K562 (cell line): ENCODE data around the gene FAM117A. TPM values are rescaled to one million over a fixed set of nuclear protein-coding genes. Genes with fewer than 3 reads are reported as not detected.

Source experiments
- ATAC-seq: fragments of 200-7000 bp; cut with Tn5 transposase; 3 replicates; pipeline ENCODE4 v1.9.1; 2020; ENCODE audit warnings: moderate library complexity
- BruUV-seq: library from RNA; stranded (reverse); fragments of 400-500 nt; replicated peaks from 2 replicates; lab custom pipeline; 2021; lab: Mats Ljungman, UMichigan
- CTCF ChIA-PET: fragments of 300-600 bp; formaldehyde crosslinking; extraction: SDS; loops from one replicate; lab custom pipeline; 2021; ENCODE audit warnings: low intra/inter-chr PET ratio; lab: Yijun Ruan, JAX
- POLR2A ChIA-PET: fragments of 300-600, 350-650 bp; sonication (Branson Sonifier 250); formaldehyde crosslinking; extraction: SDS; loops from one replicate; lab custom pipeline; 2021; ENCODE audit warnings: antibody characterized with exemption, inconsistent platforms; lab: Yijun Ruan, JAX
- DNase-seq, 4 experiments: peaks; one replicate each; pipeline versions ENCODE4 v3.0.0 to v3.0.0-alpha.2; 2011 to 2018; ENCODE audit warnings: low spot score in 3 of 4, mixed read lengths in 3 of 4; ENCODE audit errors: extremely low read depth in 1 of 4
- FAIRE-seq: peaks from 2 replicates; lab custom pipeline; 2011; peaks lifted over from hg19 to GRCh38; lab: Jason Lieb, UNC
- H2AFZ ChIP-seq: 2 replicates; pipeline ENCODE4 v1.6.0; 2011; ENCODE audit warnings: low read depth, low read length, control low read depth, inconsistent platforms
- H3K27ac ChIP-seq: fragments of 200-600 bp; 3 replicates; pipeline ENCODE4 v1.8.0; 2011; ENCODE audit warnings: low read depth, mild to moderate bottlenecking, control low read depth, inconsistent platforms, low read length, moderate library complexity, mixed read lengths; ENCODE audit errors: extremely low read depth
- H3K27me3 ChIP-seq, 2 experiments: fragments of 300-600 bp in 1 of 2; 2 replicates in 1 of 2; 3 replicates in 1 of 2; pipeline versions ENCODE4 v1.6.0 to v1.8.0; 2011; ENCODE audit warnings: inconsistent platforms in 2 of 2, low read length in 2 of 2, mild to moderate bottlenecking in 1 of 2, mixed read lengths in 1 of 2, moderate library complexity in 1 of 2; ENCODE audit not compliant: control insufficient read depth in 2 of 2, insufficient read depth in 2 of 2
- H3K36me3 ChIP-seq: fragments of 300-600 bp; 3 replicates; pipeline ENCODE4 v1.8.0; 2011; ENCODE audit warnings: mild to moderate bottlenecking, low read length, inconsistent platforms; ENCODE audit not compliant: control insufficient read depth, insufficient read depth
- H3K4me1 ChIP-seq, 2 experiments: fragments of 200-600 bp in 1 of 2; replicated peaks in 1 of 2; 2 replicates in 1 of 2; 3 replicates in 1 of 2; pipeline versions ENCODE4 v1.5.1 to v1.8.0; 2011; ENCODE audit warnings: inconsistent platforms in 2 of 2, low read length in 2 of 2, mild to moderate bottlenecking in 1 of 2, mixed read lengths in 1 of 2, moderate library complexity in 1 of 2; ENCODE audit not compliant: control insufficient read depth in 2 of 2, insufficient read depth in 2 of 2
- H3K4me2 ChIP-seq: 2 replicates; pipeline ENCODE4 v1.6.1; 2011; ENCODE audit warnings: low read length, control low read depth, inconsistent platforms, mixed read lengths; ENCODE audit not compliant: insufficient read depth
- H3K4me3 ChIP-seq: fragments of 200-600 bp; sonication (generic), shearing (Covaris generic); 2 replicates; pipeline ENCODE4 v1.5.1; 2016; ENCODE audit warnings: control low read depth, inconsistent platforms
- H3K79me2 ChIP-seq: fragments of 200-600 bp; 3 replicates; pipeline ENCODE4 v1.8.0; 2011; ENCODE audit warnings: low read length, inconsistent platforms; ENCODE audit not compliant: control insufficient read depth, insufficient read depth
- H3K9ac ChIP-seq, 2 experiments: 2 replicates each; pipeline versions ENCODE4 v1.6.0 to v1.6.1; 2011; ENCODE audit warnings: low read depth in 2 of 2, low read length in 2 of 2, control low read depth in 1 of 2, inconsistent platforms in 1 of 2, mild to moderate bottlenecking in 1 of 2, mixed read lengths in 1 of 2; ENCODE audit not compliant: insufficient read depth in 1 of 2
- H3K9me1 ChIP-seq: one replicate; pipeline ENCODE4 v1.6.0; 2011; ENCODE audit warnings: inconsistent platforms, mild to moderate bottlenecking, low read length, moderate library complexity; ENCODE audit not compliant: control insufficient read depth, insufficient read depth
- H3K9me3 ChIP-seq: replicated peaks from 2 replicates; pipeline ENCODE4 v1.5.1; 2011; ENCODE audit warnings: low read depth, low read length, inconsistent platforms; ENCODE audit not compliant: control insufficient read depth, insufficient read depth
- H4K20me1 ChIP-seq: replicated peaks from 2 replicates; pipeline ENCODE4 v1.6.1; 2011; ENCODE audit warnings: low read length, inconsistent platforms, mixed read lengths; ENCODE audit not compliant: control insufficient read depth, insufficient read depth
- CBX2 ChIP-seq: fragments of 200-600 bp; sonication (generic); IDR thresholded peaks from one replicate; pipeline ENCODE4 v1.6.1; 2012; ENCODE audit warnings: mild to moderate bottlenecking, low read length, inconsistent platforms; ENCODE audit not compliant: insufficient read depth, poor library complexity, severe bottlenecking
- JUN ChIP-seq, 2 experiments: sonication (generic) in 1 of 2; formaldehyde crosslinking in 1 of 2; IDR thresholded peaks; 2 replicates each; pipeline versions ENCODE4 v1.6.1 to v1.8.0; 2012 to 2022; ENCODE audit warnings: borderline replicate concordance in 2 of 2, mild to moderate bottlenecking in 2 of 2, improper control_type of control experiment in 1 of 2, low read depth in 1 of 2, low read length in 1 of 2, missing genetic modification reagents in 1 of 2
- MEF2A ChIP-seq: IDR thresholded peaks from 2 replicates; pipeline ENCODE4 v1.6.1; 2011; ENCODE audit warnings: low read depth, mild to moderate bottlenecking, low read length, moderate library complexity; ENCODE audit not compliant: control insufficient read depth
- PHB ChIP-seq: fragments of 250-450 bp; sonication (Bioruptor Pico); IDR thresholded peaks from 2 replicates; pipeline ENCODE4 v1.5.0; 2021
- PRPF4 ChIP-seq: fragments of 200-400 bp; formaldehyde crosslinking; IDR thresholded peaks from one replicate; pipeline ENCODE4 v1.6.1; 2017; ENCODE audit warnings: low read length, low read depth, mild to moderate bottlenecking; ENCODE audit not compliant: insufficient read depth, poor library complexity, severe bottlenecking
- RBBP5 ChIP-seq: fragments of 200-600 bp; sonication (generic); IDR thresholded peaks from 2 replicates; pipeline ENCODE4 v1.6.1; 2012; ENCODE audit warnings: borderline replicate concordance, mild to moderate bottlenecking, low read length, control low read depth, inconsistent platforms; ENCODE audit not compliant: insufficient read depth, poor library complexity, severe bottlenecking
- STAT5B ChIP-seq: fragments of 250-450 bp; sonication (Bioruptor Pico); IDR thresholded peaks from 2 replicates; pipeline ENCODE4 v1.8.0; 2021; ENCODE audit warnings: mild to moderate bottlenecking, inconsistent platforms
- TSC22D4 ChIP-seq: fragments of 450-650 bp; IDR thresholded peaks from 2 replicates; pipeline ENCODE4 v1.6.1; 2016; ENCODE audit warnings: missing genetic modification characterization, missing biosample characterization, control low read depth
- ZNF184 ChIP-seq: sonication (generic); formaldehyde crosslinking; IDR thresholded peaks from 2 replicates; pipeline ENCODE4 v1.5.0; 2020; ENCODE audit warnings: missing genetic modification reagents
- ZNF696 ChIP-seq: fragments of 250-450 bp; sonication (Bioruptor Pico); conservative IDR thresholded peaks from 2 replicates; pipeline ENCODE4 v1.4.0; 2020; ENCODE audit warnings: mild to moderate bottlenecking, moderate library complexity
- ZNF780A ChIP-seq: fragments of 250-450 bp; sonication (Bioruptor Pico); IDR thresholded peaks from 2 replicates; pipeline ENCODE4 v1.5.0; 2021; ENCODE audit warnings: mild to moderate bottlenecking
- WGBS: fragments of 100-300 bp; shearing (Covaris generic); methylation state at CpG from one replicate; pipeline ENCODE4 v1.1.6; 2016; ENCODE audit warnings: low coverage, mixed read lengths; ENCODE audit not compliant: insufficient coverage; ENCODE audit errors: missing lambda C conversion rate; 5-methylcytosine and 5-hydroxymethylcytosine counted together
- in situ Hi-C: fragments of 300-500 bp; cut with MboI; formaldehyde crosslinking; loops from 4 replicates; pipeline ENCODE4 v1.15.0; 2018; ENCODE audit warnings: inconsistent platforms, mixed read lengths
- intact Hi-C: fragments of 100-400 bp; cut with micrococcal nuclease; formaldehyde crosslinking; loops from 2 replicates; pipeline ENCODE4 v1.14.2; 2022
- polyA plus RNA-seq, 8 experiments: library from polyadenylated mRNA; depleted of rRNA in 4 of 8; stranded (reverse) in 5 of 8; unstranded in 3 of 8; fragments of >200 nt; fragmentation: Nextera tagmentation in 2 of 8; fragmentation: Illumina TruSeq in 1 of 8; extraction: Ambion mirVana in 2 of 8; extraction: Trizol in 1 of 8; gene quantifications; 2 replicates each; pipeline versions ENCODE4 v1.2.1 to v1.2.3, GENCODE V29; 2011 to 2014; ENCODE audit warnings: inconsistent platforms in 1 of 8, missing spikeins in 1 of 8
- total RNA-seq, 7 experiments: library from RNA; depleted of rRNA in 6 of 7; stranded (reverse); fragments of >200 nt in 6 of 7; fragmentation: Illumina TruSeq in 2 of 7; extraction: Trizol in 2 of 7; gene quantifications; 2 replicates each; pipeline versions ENCODE4 v1.2.1 to v1.2.3, GENCODE V29; 2011 to 2021; ENCODE audit warnings: low replicate concordance in 1 of 7
- TF ChIP-seq, protein P1 (sequence below): sonication (generic); formaldehyde crosslinking; IDR thresholded peaks from 2 replicates; pipeline ENCODE4 v1.8.0; 2022; ENCODE audit warnings: missing genetic modification reagents, mild to moderate bottlenecking, borderline replicate concordance
- TF ChIP-seq, protein P2 (sequence below): fragments of 250-450 bp; sonication (Bioruptor Pico); IDR thresholded peaks from 2 replicates; pipeline ENCODE4 v1.8.0; 2022; ENCODE audit warnings: moderate library complexity, mild to moderate bottlenecking, inconsistent platforms

FAM117A gene
- total and polyA plus RNA-seq, 9 of the 15 experiments (the other 6 are each of a cell fraction or from before 2014, with no cell fraction given): 3.1 to 79.7 (median 36.6) TPM

DNA sequence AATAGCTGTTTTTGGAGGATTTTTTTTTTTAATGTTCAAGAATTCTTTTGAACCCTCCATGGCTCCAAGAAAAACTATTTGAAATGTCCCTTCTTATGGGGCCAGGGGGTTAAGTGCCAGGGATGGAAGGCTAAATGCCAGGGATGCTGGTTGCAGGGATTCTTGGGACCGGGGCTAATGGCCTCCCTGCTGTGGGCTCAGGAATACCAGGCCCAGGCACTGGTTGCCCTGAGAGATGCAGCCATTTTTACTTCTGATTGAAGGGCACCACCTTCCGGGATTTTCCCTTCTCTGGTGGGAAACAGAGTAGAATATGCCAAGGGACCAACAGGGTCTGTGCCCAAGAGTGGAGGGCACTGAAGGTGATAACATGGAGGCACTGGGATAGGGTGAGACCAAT, 13.6 kb upstream of the FAM117A start:
- H3K9ac ChIP-seq: no peak overlapping the region
- H3K4me3 ChIP-seq: no peak overlapping the region
- H3K4me1 ChIP-seq: peaks cover 5 to 12% of the 10 kb centered on the region in 2 experiments; a peak in 3 of 5 replicates
- H3K27me3 ChIP-seq: no peaks in the 10 kb centered on the region
- H3K4me2 ChIP-seq: no peak overlapping the region
- H2AFZ ChIP-seq: no peak overlapping the region
- no peaks in the 10 kb centered on the region for H3K9me1 ChIP-seq
- BruUV-seq: no TSS peak
- POLR2A ChIA-PET: interaction anchor here (0.7 to 2.3 kb wide), 3 partner anchors 11 to 1028 kb away, joined by 4 to 19 read pairs (median 9); partner anchors contain the start of genes FAM117A and KAT7
- no peak overlapping the region for H3K27ac ChIP-seq
- 24% methylated on average over 2 of the region's 2 CpGs for WGBS
- ATAC-seq (no peak), FAIRE-seq (no peak), DNase-seq (no peak)
- CTCF ChIA-PET: no interaction called here
- intact Hi-C loops (no loop called here), in situ Hi-C loops (no loop called here)
- H3K9me3 ChIP-seq: no peaks in the 10 kb centered on the region
- no peak for TF ChIP-seq ZNF696 (CRISPR knock-in tag)
- no peak for TF ChIP-seq PHB (CRISPR knock-in tag)
- TF ChIP-seq TSC22D4: no peak
- no peak for TF ChIP-seq JUN (IDR thresholded peaks at IDR 0.05; ENCODE audit: borderline replicate concordance, low read depth, low read length)
- TF ChIP-seq JUN (CRISPR knock-in tag; IDR thresholded peaks at IDR 0.05; ENCODE audit: borderline replicate concordance): no peak
- TF ChIP-seq MEF2A: no peak
- TF ChIP-seq CBX2: no peak
- no peak for TF ChIP-seq ZNF184 (CRISPR knock-in tag)
- no peak for TF ChIP-seq STAT5B (CRISPR knock-in tag)
- TF ChIP-seq ZNF780A (CRISPR knock-in tag): no peak
- TF ChIP-seq, protein P1, sequence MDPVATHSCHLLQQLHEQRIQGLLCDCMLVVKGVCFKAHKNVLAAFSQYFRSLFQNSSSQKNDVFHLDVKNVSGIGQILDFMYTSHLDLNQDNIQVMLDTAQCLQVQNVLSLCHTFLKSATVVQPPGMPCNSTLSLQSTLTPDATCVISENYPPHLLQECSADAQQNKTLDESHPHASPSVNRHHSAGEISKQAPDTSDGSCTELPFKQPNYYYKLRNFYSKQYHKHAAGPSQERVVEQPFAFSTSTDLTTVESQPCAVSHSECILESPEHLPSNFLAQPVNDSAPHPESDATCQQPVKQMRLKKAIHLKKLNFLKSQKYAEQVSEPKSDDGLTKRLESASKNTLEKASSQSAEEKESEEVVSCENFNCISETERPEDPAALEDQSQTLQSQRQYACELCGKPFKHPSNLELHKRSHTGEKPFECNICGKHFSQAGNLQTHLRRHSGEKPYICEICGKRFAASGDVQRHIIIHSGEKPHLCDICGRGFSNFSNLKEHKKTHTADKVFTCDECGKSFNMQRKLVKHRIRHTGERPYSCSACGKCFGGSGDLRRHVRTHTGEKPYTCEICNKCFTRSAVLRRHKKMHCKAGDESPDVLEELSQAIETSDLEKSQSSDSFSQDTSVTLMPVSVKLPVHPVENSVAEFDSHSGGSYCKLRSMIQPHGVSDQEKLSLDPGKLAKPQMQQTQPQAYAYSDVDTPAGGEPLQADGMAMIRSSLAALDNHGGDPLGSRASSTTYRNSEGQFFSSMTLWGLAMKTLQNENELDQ (CRISPR knock-in tag): no peak
- TF ChIP-seq PRPF4: no peak
- no peak for TF ChIP-seq RBBP5
- TF ChIP-seq, protein P2, sequence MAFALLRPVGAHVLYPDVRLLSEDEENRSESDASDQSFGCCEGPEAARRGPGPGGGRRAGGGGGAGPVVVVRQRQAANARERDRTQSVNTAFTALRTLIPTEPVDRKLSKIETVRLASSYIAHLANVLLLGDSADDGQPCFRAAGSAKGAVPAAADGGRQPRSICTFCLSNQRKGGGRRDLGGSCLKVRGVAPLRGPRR (CRISPR knock-in tag): no peak
- H4K20me1 ChIP-seq: no peaks in the 10 kb centered on the region
- H3K36me3 ChIP-seq: no peaks in the 10 kb centered on the region
- H3K79me2 ChIP-seq: no peaks in the 10 kb centered on the region
